Psoas muscle (tissue), 8 donors: ENCODE results near the gene RDH13. TPM values are rescaled to one million over a fixed set of nuclear protein-coding genes. Genes with fewer than 3 reads are reported as not detected.
"Not testable (repeated sequence)": the region's sequence is repeated elsewhere in the genome, so short reads cannot be mapped to it uniquely, and the experiment has no call there.

Source experiments
- ATAC-seq, 4 donors: fragments of 200-7000 bp; cut with Tn5 transposase; one replicate each; pipeline ENCODE4 v1.9.1; 2020; ENCODE audit warnings: moderate library complexity in 3 of 4, mild to moderate bottlenecking in 2 of 4
- DNase-seq, 2 donors: peaks; one replicate each; pipeline ENCODE4 v3.0.0-alpha.2; 2020
- H3K27ac ChIP-seq: fragments of 200-600 bp; one replicate; pipeline ENCODE4 v1.8.0; 2022
- H3K27me3 ChIP-seq, 3 donors: fragments of 200-600 bp in 1 of 3; one replicate each; pipeline versions ENCODE4 v1.6.1 to v1.8.0; 2013 to 2022; ENCODE audit warnings: low read length in 2 of 3, mild to moderate bottlenecking in 2 of 3, moderate library complexity in 1 of 3; ENCODE audit not compliant: insufficient read depth in 3 of 3
- H3K36me3 ChIP-seq, 2 donors: fragments of 200-600 bp in 1 of 2; one replicate each; pipeline versions ENCODE4 v1.6.1 to v1.8.0; 2013 to 2022; ENCODE audit warnings: low read depth in 1 of 2, mild to moderate bottlenecking in 1 of 2, moderate library complexity in 1 of 2; ENCODE audit not compliant: insufficient read depth in 1 of 2
- H3K4me1 ChIP-seq: fragments of 200-600 bp; one replicate; pipeline ENCODE4 v1.8.0; 2022
- H3K4me3 ChIP-seq: fragments of 200-600 bp; one replicate; pipeline ENCODE4 v1.8.0; 2022; ENCODE audit warnings: mild to moderate bottlenecking
- H3K9me3 ChIP-seq: fragments of 200-600 bp; one replicate; pipeline ENCODE4 v1.8.0; 2022
- WGBS, 3 donors: extraction: QIAGEN DNeasy Blood & Tissue Kit; methylation state at CpG; one replicate each; pipeline versions ENCODE4 v1.1.6 to v1.1.7; 2013; 5-methylcytosine and 5-hydroxymethylcytosine counted together
- intact Hi-C, 2 donors: fragments of 100-400 bp; cut with DNase I; formaldehyde crosslinking; loops; one replicate each; pipeline versions ENCODE4 v1.11.0 to v1.14.2; 2022
- polyA plus RNA-seq, 3 donors: library from polyadenylated mRNA; stranded (reverse); fragments of 200-250 nt; gene quantifications; one replicate each; pipeline ENCODE4 v1.2.3, GENCODE V29; 2013
- total RNA-seq, 4 donors: library from RNA; stranded (reverse); fragmentation: NEBNext Ultra II Directional in 2 of 4; extraction: Animal tissue kit (Norgen Biotek cat#: 25700) in 2 of 4; gene quantifications; one replicate each; pipeline versions ENCODE4 v1.2.1 to v1.2.4, GENCODE V29; 2021 to 2023
- TF ChIP-seq, protein P1 (sequence below): fragments of 200-600 bp; IDR thresholded peaks from one replicate; pipeline ENCODE4 v1.8.0; 2022; ENCODE audit warnings: antibody characterized with exemption
- donor health status: healthy with polysubstance abuse.
- donor health status: DM: no; HTN: no; CAD: no; lungs with moderate emphysema.
- donor health status: Bipolar disorder and iron deficiency.
- donor health status: healthy.
- donor health status: DM: yes; HTN: yes; CAD: no.
- donor health status: DM: no; HTN: no; CAD: no.
- donor health status: DM: no; HTN: no; CAD: no.
- donor health status: DM: yes; HTN: yes; CAD: no.

The RDH13 gene
- total and polyA plus RNA-seq, 7 donors = 4.5 to 18.0 (median 13.1) TPM

- DNase-seq (peak in 1 of 2 donors; percentile 47), ATAC-seq (no peak)
- TF ChIP-seq, protein P1, sequence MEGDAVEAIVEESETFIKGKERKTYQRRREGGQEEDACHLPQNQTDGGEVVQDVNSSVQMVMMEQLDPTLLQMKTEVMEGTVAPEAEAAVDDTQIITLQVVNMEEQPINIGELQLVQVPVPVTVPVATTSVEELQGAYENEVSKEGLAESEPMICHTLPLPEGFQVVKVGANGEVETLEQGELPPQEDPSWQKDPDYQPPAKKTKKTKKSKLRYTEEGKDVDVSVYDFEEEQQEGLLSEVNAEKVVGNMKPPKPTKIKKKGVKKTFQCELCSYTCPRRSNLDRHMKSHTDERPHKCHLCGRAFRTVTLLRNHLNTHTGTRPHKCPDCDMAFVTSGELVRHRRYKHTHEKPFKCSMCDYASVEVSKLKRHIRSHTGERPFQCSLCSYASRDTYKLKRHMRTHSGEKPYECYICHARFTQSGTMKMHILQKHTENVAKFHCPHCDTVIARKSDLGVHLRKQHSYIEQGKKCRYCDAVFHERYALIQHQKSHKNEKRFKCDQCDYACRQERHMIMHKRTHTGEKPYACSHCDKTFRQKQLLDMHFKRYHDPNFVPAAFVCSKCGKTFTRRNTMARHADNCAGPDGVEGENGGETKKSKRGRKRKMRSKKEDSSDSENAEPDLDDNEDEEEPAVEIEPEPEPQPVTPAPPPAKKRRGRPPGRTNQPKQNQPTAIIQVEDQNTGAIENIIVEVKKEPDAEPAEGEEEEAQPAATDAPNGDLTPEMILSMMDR = no peak
- Histone ChIP-seq H3K4me3 (no peak overlapping the region), H3K4me1 (peaks cover 8% of the 10 kb centered on the region), H3K27me3 (no peaks in the 10 kb centered on the region), H3K9me3 (no peaks in the 10 kb centered on the region), H3K27ac (no peak overlapping the region), H3K36me3 (peaks cover 5 to 17% of the 10 kb centered on the region in 2 donors)
- WGBS, 3 donors = 81 to 87% (median 84%) methylated on average over 20 of the region's 20 CpGs
- intact Hi-C loops = no loop called here
These were observed 46.8 kb upstream of the RDH13 start for GRCh38 chr19:55109527-55110291.

DNA sequence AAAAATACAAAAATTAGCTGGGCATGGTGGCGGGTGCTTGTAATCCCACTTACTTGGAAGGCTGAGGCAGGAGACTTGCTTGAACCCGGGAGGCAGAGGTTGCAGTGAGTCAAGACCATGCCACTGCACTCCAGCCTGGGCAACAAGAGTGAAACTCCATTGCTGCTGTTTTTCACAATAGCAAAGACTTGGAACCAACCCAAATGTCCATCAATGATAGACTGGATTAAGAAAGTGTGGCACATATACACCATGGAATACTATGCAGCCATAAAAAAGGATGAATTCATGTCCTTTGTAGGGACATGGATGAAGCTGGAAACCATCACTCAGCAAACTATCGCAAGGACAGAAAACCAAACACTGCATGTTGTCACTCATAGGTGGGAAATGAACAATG, 44.3 kb upstream of the RDH13 start:
- H3K9me3 ChIP-seq, ATAC-seq, H3K4me3 ChIP-seq, H3K27me3 ChIP-seq, H3K27ac ChIP-seq, intact Hi-C loops, H3K4me1 ChIP-seq, DNase-seq: not testable (repeated sequence)
- 98% methylated on average over 3 of the region's 3 CpGs for WGBS, 3 donors
- H3K36me3 ChIP-seq = peaks cover 2 to 33% of the 10 kb centered on the region in 2 donors

DNA sequence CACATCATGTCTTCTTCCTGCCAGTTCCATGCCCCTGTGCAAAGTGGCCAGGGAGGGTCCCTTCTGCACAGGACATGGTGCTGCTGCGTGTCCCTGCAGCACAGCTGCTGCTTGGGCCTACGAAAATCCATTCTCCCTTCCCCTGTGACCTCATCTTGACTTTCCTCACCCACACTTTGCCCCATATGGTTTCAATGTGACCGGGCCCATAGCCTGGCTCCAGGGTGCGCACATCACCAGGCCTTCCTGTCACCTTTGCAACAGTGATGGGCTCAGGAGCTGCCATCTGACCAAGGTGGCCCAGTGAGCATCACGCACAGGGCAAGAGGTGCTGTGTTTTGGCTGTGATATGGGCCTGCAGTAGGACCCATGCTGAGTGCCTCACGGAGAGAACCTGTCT, 43.6 kb upstream of the RDH13 start:
- ATAC-seq (no peak), DNase-seq (peak in 1 of 2 donors; percentile 15)
- peaks cover 4% of the 10 kb centered on the region for H3K9me3 ChIP-seq
- TF ChIP-seq, protein P1 = no peak
- peaks cover 2 to 40% of the 10 kb centered on the region in 2 donors for H3K36me3 ChIP-seq
- no peak overlapping the region for H3K4me3 ChIP-seq
- H3K4me1 ChIP-seq = no peaks in the 10 kb centered on the region
- intact Hi-C loops = no loop called here
- WGBS, 3 donors = 92 to 93% (median 93%) methylated on average over 6 of the region's 6 CpGs
- H3K27me3 ChIP-seq = no peaks in the 10 kb centered on the region
- H3K27ac ChIP-seq = no peak overlapping the region

- ATAC-seq (no peak), DNase-seq (no peak)
- intact Hi-C loops = no loop called here
- H3K27me3 ChIP-seq = no peaks in the 10 kb centered on the region
- peaks cover 4% of the 10 kb centered on the region for H3K9me3 ChIP-seq
- TF ChIP-seq, protein P1 = no peak
- no peaks in the 10 kb centered on the region for H3K4me1 ChIP-seq
- H3K36me3 ChIP-seq = peaks cover 2 to 51% of the 10 kb centered on the region in 2 donors
- no peak overlapping the region for H3K27ac ChIP-seq
- 75 to 86% (median 78%) methylated on average over 2 of the region's 2 CpGs for WGBS, 3 donors
- H3K4me3 ChIP-seq = no peak overlapping the region
These were observed 42.3 kb upstream of the RDH13 start for GRCh38 chr19:55105237-55105636.

GRCh38 chr19:55103190-55103589, 40.2 kb upstream of the RDH13 start:
- no peak for ATAC-seq
- TF ChIP-seq, protein P1 = no peak
- H3K9me3 ChIP-seq = peaks cover 4% of the 10 kb centered on the region
- DNase-seq = peak in 1 of 2 donors; percentile 34
- no peak overlapping the region for H3K4me3 ChIP-seq
- peaks cover 5% of the 10 kb centered on the region for H3K4me1 ChIP-seq
- H3K36me3 ChIP-seq = peaks cover 2 to 53% of the 10 kb centered on the region in 2 donors
- 97 to 100% (median 98%) methylated on average over 9 of the region's 9 CpGs for WGBS, 3 donors
- no peak overlapping the region for H3K27ac ChIP-seq
- H3K27me3 ChIP-seq = no peaks in the 10 kb centered on the region
- intact Hi-C loops = no loop called here
